Muscle of leg (tissue), 11 donors: ENCODE measurements around the gene ARHGEF40. TPM values are rescaled to one million over a fixed set of nuclear protein-coding genes. Genes with fewer than 3 reads are reported as not detected.

Experiments used
- DNase-seq: peaks from one replicate; pipeline ENCODE4 v3.0.0; 2013
- H3K27ac ChIP-seq: one replicate; pipeline ENCODE4 v1.5.1; 2013; ENCODE audit warnings: mild to moderate bottlenecking, low read length, control low read depth
- H3K27me3 ChIP-seq: one replicate; pipeline ENCODE4 v1.6.1; 2013; ENCODE audit warnings: low read length; ENCODE audit not compliant: control insufficient read depth, insufficient read depth
- H3K36me3 ChIP-seq: one replicate; pipeline ENCODE4 v1.6.1; 2013; ENCODE audit warnings: low read length; ENCODE audit not compliant: control insufficient read depth, insufficient read depth
- H3K4me1 ChIP-seq: one replicate; pipeline ENCODE4 v1.6.1; 2013; ENCODE audit warnings: low read length; ENCODE audit not compliant: control insufficient read depth, insufficient read depth
- H3K4me3 ChIP-seq: one replicate; pipeline ENCODE4 v1.5.1; 2013; ENCODE audit warnings: low read length, control low read depth
- H3K9me3 ChIP-seq: replicated peaks from 2 replicates; pipeline ENCODE4 v1.6.1; 2013; ENCODE audit warnings: low read depth, low read length; ENCODE audit not compliant: control insufficient read depth
- WGBS: methylation state at CpG from one replicate; pipeline ENCODE4 v1.1.5; 2013; ENCODE audit warnings: missing lambda C conversion rate; ENCODE audit not compliant: insufficient coverage; 5-methylcytosine and 5-hydroxymethylcytosine counted together
- polyA plus RNA-seq, 8 donors: library from polyadenylated mRNA; unstranded; fragments of 120-200 nt; gene quantifications; one replicate each; pipeline versions ENCODE4 v1.2.1 to v1.2.3, GENCODE V29; 2013; ENCODE audit warnings: inconsistent platforms in 1 of 8, low replicate concordance in 1 of 8; ENCODE audit not compliant: insufficient read length in 8 of 8, insufficient read depth in 1 of 8
- total RNA-seq: library from RNA; stranded (reverse); fragments of 120-200 nt; gene quantifications from one replicate; pipeline ENCODE4 v1.2.4, GENCODE V29; 2013

The ARHGEF40 gene
- total and polyA plus RNA-seq, 9 donors = 50.5 to 70.2 (median 65.2) TPM

- DNase-seq = no peak
- Histone ChIP-seq H3K27me3 (no peaks in the 10 kb centered on the region), H3K9me3 (no peaks in the 10 kb centered on the region), H3K27ac (no peak overlapping the region), H3K36me3 (no peaks in the 10 kb centered on the region), H3K4me1 (no peaks in the 10 kb centered on the region), H3K4me3 (no peak overlapping the region)
- WGBS = 100% methylated on average over 1 of the region's 2 CpGs
Measured at GRCh38 chr14:21113369-21113768, 43.3 kb downstream of the ARHGEF40 start.

GRCh38 chr14:21118933-21119332 is 48.8 kb downstream of the ARHGEF40 start:
- no peaks in the 10 kb centered on the region for H3K36me3 ChIP-seq
- H3K4me1 ChIP-seq = no peaks in the 10 kb centered on the region
- peaks cover 4% of the 10 kb centered on the region for H3K27me3 ChIP-seq
- no CpG with 5 or more reads among the region's 3 CpGs for WGBS
- no peak overlapping the region for H3K4me3 ChIP-seq
- no peak for DNase-seq
- H3K9me3 ChIP-seq = no peaks in the 10 kb centered on the region
- H3K27ac ChIP-seq = no peak overlapping the region

GRCh38 chr14:21120686-21121085 is 50.6 kb downstream of the ARHGEF40 start:
- DNase-seq = no peak
- H3K36me3 ChIP-seq = no peaks in the 10 kb centered on the region
- H3K27ac ChIP-seq = no peak overlapping the region
- no peaks in the 10 kb centered on the region for H3K4me1 ChIP-seq
- H3K9me3 ChIP-seq = no peaks in the 10 kb centered on the region
- no CpG with 5 or more reads among the region's 6 CpGs for WGBS
- H3K27me3 ChIP-seq = peaks cover 4% of the 10 kb centered on the region
- no peak overlapping the region for H3K4me3 ChIP-seq

- H3K4me3 ChIP-seq = no peak overlapping the region
- no peak for DNase-seq
- no peaks in the 10 kb centered on the region for H3K4me1 ChIP-seq
- H3K27ac ChIP-seq = no peak overlapping the region
- H3K9me3 ChIP-seq = no peaks in the 10 kb centered on the region
- no peaks in the 10 kb centered on the region for H3K36me3 ChIP-seq
- peaks cover 4% of the 10 kb centered on the region for H3K27me3 ChIP-seq
- no CpG with 5 or more reads among the region's 1 CpG for WGBS
Measured at GRCh38 chr14:21121122-21121521, 51.0 kb downstream of the ARHGEF40 start.

GRCh38 chr14:21123429-21123828 is 53.3 kb downstream of the ARHGEF40 start:
- H3K4me1 ChIP-seq = no peaks in the 10 kb centered on the region
- no peak overlapping the region for H3K4me3 ChIP-seq
- H3K27ac ChIP-seq = no peak overlapping the region
- no peaks in the 10 kb centered on the region for H3K36me3 ChIP-seq
- H3K27me3 ChIP-seq = peaks cover 4% of the 10 kb centered on the region
- DNase-seq = no peak
- H3K9me3 ChIP-seq = no peaks in the 10 kb centered on the region
- no CpG with 5 or more reads among the region's 1 CpG for WGBS

GRCh38 chr14:21133901-21134300 is 63.8 kb downstream of the ARHGEF40 start:
- Histone ChIP-seq H3K4me3 (no peak overlapping the region), H3K36me3 (no peaks in the 10 kb centered on the region), H3K4me1 (no peaks in the 10 kb centered on the region), H3K27me3 (no peaks in the 10 kb centered on the region), H3K27ac (no peak overlapping the region), H3K9me3 (no peaks in the 10 kb centered on the region)
- WGBS = 100% methylated on average over 1 of the region's 1 CpG
- DNase-seq = no peak

- Histone ChIP-seq H3K27me3 (no peaks in the 10 kb centered on the region), H3K4me3 (no peak overlapping the region), H3K4me1 (no peaks in the 10 kb centered on the region), H3K36me3 (no peaks in the 10 kb centered on the region), H3K27ac (no peak overlapping the region), H3K9me3 (no peaks in the 10 kb centered on the region)
- WGBS = 0% methylated on average over 1 of the region's 1 CpG
- no peak for DNase-seq
Measured at GRCh38 chr14:21136024-21136423, 65.9 kb downstream of the ARHGEF40 start.

Other genes with a start within 250 kb of the ARHGEF40 start
- gene RNASE3, start 178.9 kb upstream of the ARHGEF40 start, total RNA-seq = not detected
- gene RNASE3, start 178.9 kb upstream of the ARHGEF40 start, polyA plus RNA-seq = 1 to 10 TPM in 1 of 8 donors, under 1 TPM in 6, not detected in 1; 0.18 to 1.1 (median 0.32) TPM
- 0.13 TPM for gene RNASE2, start 114.8 kb upstream of the ARHGEF40 start, total RNA-seq
- gene RNASE2, start 114.8 kb upstream of the ARHGEF40 start, polyA plus RNA-seq = 1 to 10 TPM in 7 of 8 donors, under 1 TPM in 1; 0.95 to 1.9 (median 1.1) TPM
- 50.6 TPM for gene METTL17, start 80.3 kb upstream of the ARHGEF40 start, total RNA-seq
- 10 to 100 TPM; 36.0 to 64.0 (median 46.8) TPM for gene METTL17, start 80.3 kb upstream of the ARHGEF40 start, polyA plus RNA-seq
- gene SLC39A2, start 71.0 kb upstream of the ARHGEF40 start, total RNA-seq = 0.04 TPM
- gene SLC39A2, start 71.0 kb upstream of the ARHGEF40 start, polyA plus RNA-seq = under 1 TPM in 1 of 8 donors, not detected in 7; 0.61 TPM
- gene NDRG2, start 45.2 kb upstream of the ARHGEF40 start, total RNA-seq = 99.9 TPM
- gene NDRG2, start 45.2 kb upstream of the ARHGEF40 start, polyA plus RNA-seq = 100 to 1,000 TPM; 121 to 203 (median 151) TPM
- gene TPPP2, start 40.1 kb upstream of the ARHGEF40 start, total RNA-seq = 0.44 TPM
- gene TPPP2, start 40.1 kb upstream of the ARHGEF40 start, polyA plus RNA-seq = under 1 TPM in 7 of 8 donors, not detected in 1; 0.28 to 0.85 (median 0.38) TPM
- not detected for gene RNASE13, start 35.5 kb upstream of the ARHGEF40 start, total RNA-seq
- under 1 TPM in 2 of 8 donors, not detected in 6; 0.14 to 0.16 TPM for gene RNASE13, start 35.5 kb upstream of the ARHGEF40 start, polyA plus RNA-seq
- not detected for gene RNASE7, start 27.9 kb upstream of the ARHGEF40 start, total RNA-seq
- under 1 TPM in 3 of 8 donors, not detected in 5; 0.13 to 0.27 (median 0.18) TPM for gene RNASE7, start 27.9 kb upstream of the ARHGEF40 start, polyA plus RNA-seq
- not detected for gene RNASE8, start 12.5 kb upstream of the ARHGEF40 start, total RNA-seq
- not detected for gene RNASE8, start 12.5 kb upstream of the ARHGEF40 start, polyA plus RNA-seq
- gene ZNF219, start 28.4 kb downstream of the ARHGEF40 start, total RNA-seq = 7.6 TPM
- 10 to 100 TPM; 15.2 to 23.9 (median 17.6) TPM for gene ZNF219, start 28.4 kb downstream of the ARHGEF40 start, polyA plus RNA-seq
- gene TMEM253, start 30.8 kb downstream of the ARHGEF40 start, total RNA-seq = 0.31 TPM
- 1 to 10 TPM in 2 of 8 donors, under 1 TPM in 6; 0.29 to 1.4 (median 0.71) TPM for gene TMEM253, start 30.8 kb downstream of the ARHGEF40 start, polyA plus RNA-seq
- gene OR5AU1, start 85.8 kb downstream of the ARHGEF40 start, total RNA-seq = not detected
- gene OR5AU1, start 85.8 kb downstream of the ARHGEF40 start, polyA plus RNA-seq = under 1 TPM in 6 of 8 donors, not detected in 2; 0.01 to 0.06 (median 0.03) TPM
- 425 TPM for gene HNRNPC, start 199.1 kb downstream of the ARHGEF40 start, total RNA-seq
- gene HNRNPC, start 199.1 kb downstream of the ARHGEF40 start, polyA plus RNA-seq = 100 to 1,000 TPM; 429 to 593 (median 452) TPM
- 0.18 TPM for gene RPGRIP1, start 209.8 kb downstream of the ARHGEF40 start, total RNA-seq
- gene RPGRIP1, start 209.8 kb downstream of the ARHGEF40 start, polyA plus RNA-seq = 1 to 10 TPM in 2 of 8 donors, under 1 TPM in 6; 0.34 to 1.9 (median 0.53) TPM